Muscle of leg (tissue), 11 donors: ENCODE data around the gene AFAP1. TPM values are rescaled to one million over a fixed set of nuclear protein-coding genes. Genes with fewer than 3 reads are reported as not detected.
A peak's percentile ranks its signal among the peaks of the same experiment; 100 is the strongest.

Source experiments
- DNase-seq: peaks from one replicate; pipeline ENCODE4 v3.0.0; 2013
- H3K27ac ChIP-seq: one replicate; pipeline ENCODE4 v1.5.1; 2013; ENCODE audit warnings: mild to moderate bottlenecking, low read length, control low read depth
- H3K27me3 ChIP-seq: one replicate; pipeline ENCODE4 v1.6.1; 2013; ENCODE audit warnings: low read length; ENCODE audit not compliant: control insufficient read depth, insufficient read depth
- H3K36me3 ChIP-seq: one replicate; pipeline ENCODE4 v1.6.1; 2013; ENCODE audit warnings: low read length; ENCODE audit not compliant: control insufficient read depth, insufficient read depth
- H3K4me1 ChIP-seq: one replicate; pipeline ENCODE4 v1.6.1; 2013; ENCODE audit warnings: low read length; ENCODE audit not compliant: control insufficient read depth, insufficient read depth
- H3K4me3 ChIP-seq: one replicate; pipeline ENCODE4 v1.5.1; 2013; ENCODE audit warnings: low read length, control low read depth
- H3K9me3 ChIP-seq: replicated peaks from 2 replicates; pipeline ENCODE4 v1.6.1; 2013; ENCODE audit warnings: low read depth, low read length; ENCODE audit not compliant: control insufficient read depth
- WGBS: methylation state at CpG from one replicate; pipeline ENCODE4 v1.1.5; 2013; ENCODE audit warnings: missing lambda C conversion rate; ENCODE audit not compliant: insufficient coverage; 5-methylcytosine and 5-hydroxymethylcytosine counted together
- polyA plus RNA-seq, 8 donors: library from polyadenylated mRNA; unstranded; fragments of 120-200 nt; gene quantifications; one replicate each; pipeline versions ENCODE4 v1.2.1 to v1.2.3, GENCODE V29; 2013; ENCODE audit warnings: inconsistent platforms in 1 of 8, low replicate concordance in 1 of 8; ENCODE audit not compliant: insufficient read length in 8 of 8, insufficient read depth in 1 of 8
- total RNA-seq: library from RNA; stranded (reverse); fragments of 120-200 nt; gene quantifications from one replicate; pipeline ENCODE4 v1.2.4, GENCODE V29; 2013

The AFAP1 gene
- total and polyA plus RNA-seq, 9 donors: 21.9 to 43.0 (median 34.3) TPM

DNA sequence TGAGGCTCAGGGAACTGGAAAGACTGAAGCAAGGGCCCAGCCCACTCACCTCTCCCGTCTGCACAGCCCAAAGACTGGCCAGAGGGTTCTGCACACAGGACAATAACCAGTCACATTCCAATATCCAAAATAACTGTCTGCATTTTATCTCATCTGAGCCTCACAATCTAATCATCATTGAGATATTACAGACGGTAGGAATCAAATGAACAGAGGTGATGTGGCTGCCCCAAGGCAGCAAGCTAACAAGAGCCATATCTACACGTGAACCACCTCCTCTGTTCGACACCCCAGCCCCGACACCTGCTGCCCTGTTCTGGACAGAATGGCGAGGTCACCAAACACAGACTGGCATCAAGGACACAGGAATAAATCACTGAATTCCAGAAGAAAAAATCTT is 60.5 kb downstream of the AFAP1 start:
- no peak overlapping the region for H3K27ac ChIP-seq
- 67% methylated on average over 1 of the region's 6 CpGs for WGBS
- no peaks in the 10 kb centered on the region for H3K27me3 ChIP-seq
- H3K4me3 ChIP-seq: no peak overlapping the region
- peaks cover 46% of the 10 kb centered on the region for H3K4me1 ChIP-seq
- H3K9me3 ChIP-seq: no peaks in the 10 kb centered on the region
- H3K36me3 ChIP-seq: no peaks in the 10 kb centered on the region
- DNase-seq: no peak

- no peaks in the 10 kb centered on the region for H3K36me3 ChIP-seq
- no peak overlapping the region for H3K4me3 ChIP-seq
- no peaks in the 10 kb centered on the region for H3K27me3 ChIP-seq
- WGBS: 43% methylated on average over 6 of the region's 6 CpGs
- H3K9me3 ChIP-seq: no peaks in the 10 kb centered on the region
- no peak for DNase-seq
- peaks cover 46% of the 10 kb centered on the region for H3K4me1 ChIP-seq
- peak overlapping the region; percentile 29 for H3K27ac ChIP-seq
Observed at GRCh38 chr4:7878323-7878722, 61.3 kb downstream of the AFAP1 start.

DNA sequence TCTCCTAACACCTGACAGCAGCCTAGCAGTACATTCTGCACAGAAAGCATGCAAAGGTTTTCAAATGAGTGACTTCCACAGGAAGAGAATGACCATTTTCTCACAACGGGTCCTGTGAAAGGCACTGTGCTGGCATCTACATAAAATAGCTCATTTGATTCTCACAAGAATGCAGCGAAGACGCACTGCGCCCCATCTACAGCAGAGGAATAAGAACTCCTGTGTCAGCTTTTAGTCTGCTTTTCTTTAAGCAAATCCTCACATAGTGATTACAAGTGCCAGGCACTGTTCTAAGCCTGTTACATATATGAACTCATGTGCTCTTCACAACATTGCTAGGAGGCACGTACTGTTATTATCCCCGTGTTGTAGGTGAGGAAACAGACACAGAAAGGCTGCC is 62.5 kb downstream of the AFAP1 start:
- H3K27ac ChIP-seq: no peak overlapping the region

DNA sequence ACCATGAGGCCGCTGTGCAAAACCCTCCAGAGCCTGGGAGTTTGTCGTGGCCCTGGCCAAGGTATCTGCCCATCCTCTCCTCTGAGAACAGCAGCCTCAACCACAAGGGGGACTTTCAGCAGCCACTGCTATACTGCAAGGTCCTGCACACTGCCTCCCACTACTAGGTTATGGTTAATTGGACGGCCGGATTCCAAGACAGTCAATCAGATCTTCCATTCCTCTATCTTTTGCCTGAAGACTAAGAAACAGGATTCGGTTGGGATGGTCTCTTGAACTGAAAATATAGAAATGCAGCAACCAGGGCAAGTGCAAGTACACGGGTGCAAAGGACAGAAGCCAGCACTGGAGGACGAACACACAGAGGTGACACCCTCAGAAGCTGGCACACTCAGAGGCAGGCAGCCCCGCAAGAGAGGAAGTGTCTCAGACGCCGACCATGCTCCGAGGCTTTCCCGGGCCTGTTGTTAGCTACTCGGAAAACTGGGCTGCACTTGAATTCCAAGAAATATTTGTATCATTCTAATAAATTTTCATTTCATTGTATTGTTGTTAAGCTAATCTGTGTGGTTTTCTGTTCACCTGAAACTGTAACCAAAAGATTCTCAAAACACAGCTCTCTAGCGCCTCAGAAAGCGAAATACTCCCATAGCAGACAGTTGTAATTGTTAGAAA is 63.3 kb downstream of the AFAP1 start:
- Histone ChIP-seq H3K9me3 (no peaks in the 10 kb centered on the region), H3K27ac (peak overlapping the region; percentile 67)

More for the DNA sequence above, 62.5 kb downstream of the AFAP1 start:
- no peaks in the 10 kb centered on the region for H3K9me3 ChIP-seq
- H3K4me3 ChIP-seq: no peak overlapping the region
- WGBS: 57% methylated on average over 5 of the region's 6 CpGs
- H3K36me3 ChIP-seq: no peaks in the 10 kb centered on the region
- DNase-seq: no peak
- H3K27me3 ChIP-seq: no peaks in the 10 kb centered on the region
- H3K4me1 ChIP-seq: peaks cover 55% of the 10 kb centered on the region

GRCh38 chr4:7874838-7875237 is 64.8 kb downstream of the AFAP1 start:
- WGBS: no CpG with 5 or more reads among the region's 3 CpGs
- no peak overlapping the region for H3K4me3 ChIP-seq
- peaks cover 59% of the 10 kb centered on the region for H3K4me1 ChIP-seq
- no peaks in the 10 kb centered on the region for H3K27me3 ChIP-seq
- H3K36me3 ChIP-seq: peaks cover 4% of the 10 kb centered on the region
- no peaks in the 10 kb centered on the region for H3K9me3 ChIP-seq
- DNase-seq: no peak
- H3K27ac ChIP-seq: no peak overlapping the region

More for the DNA sequence above, 63.3 kb downstream of the AFAP1 start:
- 30% methylated on average over 6 of the region's 15 CpGs for WGBS
- peaks cover 56% of the 10 kb centered on the region for H3K4me1 ChIP-seq
- peak; percentile 66 for DNase-seq
- no peak overlapping the region for H3K4me3 ChIP-seq
- no peaks in the 10 kb centered on the region for H3K36me3 ChIP-seq
- H3K27me3 ChIP-seq: no peaks in the 10 kb centered on the region

- no peak overlapping the region for H3K27ac ChIP-seq
- no peak overlapping the region for H3K4me3 ChIP-seq
- H3K9me3 ChIP-seq: no peaks in the 10 kb centered on the region
- WGBS: no CpG with 5 or more reads among the region's 1 CpG
- H3K36me3 ChIP-seq: peaks cover 8% of the 10 kb centered on the region
- peaks cover 53% of the 10 kb centered on the region for H3K4me1 ChIP-seq
- no peaks in the 10 kb centered on the region for H3K27me3 ChIP-seq
- no peak for DNase-seq
Observed at GRCh38 chr4:7873881-7874280, 65.8 kb downstream of the AFAP1 start.

DNA sequence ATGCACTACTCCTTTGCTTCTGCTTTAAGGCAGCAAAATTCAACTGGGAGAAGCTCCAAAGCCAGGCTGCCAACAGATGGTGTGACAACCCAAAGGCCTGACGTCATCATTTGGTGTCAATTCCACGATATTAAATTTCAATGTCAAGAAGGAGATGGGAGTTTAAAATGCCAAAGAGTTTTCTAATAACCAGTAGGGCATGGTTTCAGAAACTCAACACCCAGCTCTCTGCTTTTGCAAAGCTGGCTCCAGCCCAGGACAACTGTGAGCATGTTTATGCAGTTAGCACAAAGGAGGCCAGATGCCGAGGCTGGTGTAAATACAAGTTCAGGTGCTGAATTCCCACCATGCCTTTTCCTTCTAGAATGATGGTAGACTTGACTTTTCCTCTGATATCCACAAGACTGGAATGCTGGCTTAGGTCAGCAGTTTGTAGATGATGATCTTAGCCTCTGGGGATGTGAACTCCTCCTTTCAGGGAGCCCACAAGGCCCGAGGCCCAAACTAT is 67.3 kb downstream of the AFAP1 start:
- Histone ChIP-seq H3K4me3 (peak overlapping the region; percentile 43), H3K9me3 (no peaks in the 10 kb centered on the region), H3K27me3 (no peaks in the 10 kb centered on the region), H3K4me1 (peaks cover 45% of the 10 kb centered on the region), H3K27ac (peak overlapping the region; percentile 86), H3K36me3 (peaks cover 18% of the 10 kb centered on the region)
- WGBS: 17% methylated on average over 1 of the region's 4 CpGs
- peak; percentile 96 for DNase-seq

DNA sequence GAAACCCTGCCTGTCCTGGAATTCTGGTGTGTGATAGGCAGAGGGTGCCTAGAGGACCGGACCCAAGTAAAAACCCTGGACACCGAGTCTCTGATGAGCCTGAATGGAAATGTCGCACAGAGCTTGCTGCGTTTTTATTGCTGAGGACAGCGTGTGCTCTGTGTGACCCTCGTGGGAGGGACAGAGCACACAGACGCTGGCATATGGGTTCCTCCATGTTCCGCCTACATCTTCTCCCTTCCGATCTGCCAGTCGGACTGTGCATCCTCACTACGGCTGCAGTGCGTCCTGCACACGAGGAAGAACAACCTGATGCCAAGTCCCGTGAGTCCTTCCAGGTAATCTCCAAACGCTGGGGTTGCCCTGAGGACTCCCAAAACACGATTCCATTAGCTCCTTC is 68.3 kb downstream of the AFAP1 start:
- H3K4me1 ChIP-seq: peaks cover 36% of the 10 kb centered on the region
- WGBS: 63% methylated on average over 13 of the region's 16 CpGs
- peak overlapping the region; percentile 43 for H3K4me3 ChIP-seq
- peak overlapping the region; percentile 86 for H3K27ac ChIP-seq
- peak; percentile 53 for DNase-seq
- no peaks in the 10 kb centered on the region for H3K9me3 ChIP-seq
- H3K36me3 ChIP-seq: peaks cover 27% of the 10 kb centered on the region
- no peaks in the 10 kb centered on the region for H3K27me3 ChIP-seq

- Histone ChIP-seq H3K4me3 (no peak overlapping the region), H3K36me3 (peaks cover 37% of the 10 kb centered on the region), H3K4me1 (peaks cover 36% of the 10 kb centered on the region), H3K9me3 (no peaks in the 10 kb centered on the region), H3K27me3 (no peaks in the 10 kb centered on the region), H3K27ac (no peak overlapping the region)
- WGBS: 100% methylated on average over 2 of the region's 4 CpGs
- DNase-seq: no peak
Observed at GRCh38 chr4:7868892-7869471, 70.7 kb downstream of the AFAP1 start.

DNA sequence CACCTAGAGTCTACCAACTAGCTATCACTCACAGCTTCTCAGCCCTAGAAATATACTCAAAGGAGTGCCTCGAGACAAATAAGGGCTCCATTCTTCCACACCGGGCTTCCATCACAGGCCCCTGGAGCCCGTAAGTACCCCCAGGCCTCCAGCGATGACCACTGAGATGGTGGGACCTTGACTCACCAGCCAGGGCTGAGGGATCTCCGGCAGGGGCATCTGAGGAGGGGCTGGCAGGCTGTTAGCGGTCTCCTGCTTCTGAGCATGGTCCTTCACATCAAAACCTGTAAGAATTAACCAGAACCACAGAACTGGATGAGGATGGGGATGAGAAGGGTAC is 71.3 kb downstream of the AFAP1 start:
- no peak for DNase-seq
- Histone ChIP-seq H3K9me3 (no peaks in the 10 kb centered on the region), H3K36me3 (peaks cover 37% of the 10 kb centered on the region), H3K27me3 (no peaks in the 10 kb centered on the region), H3K4me3 (no peak overlapping the region), H3K27ac (no peak overlapping the region), H3K4me1 (peaks cover 37% of the 10 kb centered on the region)
- 86% methylated on average over 4 of the region's 6 CpGs for WGBS
